Suppressor macrophage treated with lipopolysaccharide for 4 hours (primary cell): ENCODE data around the gene TRIM7.

Experiments
- DNase-seq: peaks from one replicate; pipeline ENCODE4 v3.0.0-alpha.2; 2020

TRIM7 gene

GRCh38 chr5:181204826-181205760, at the start of gene TRIM7:
Gene TRIM7, minus strand, starts transcription at chr5:181205196. Its CDS starts 86 bp downstream, at chr5:181205110.
- DNase-seq = peak; percentile 68

DNA sequence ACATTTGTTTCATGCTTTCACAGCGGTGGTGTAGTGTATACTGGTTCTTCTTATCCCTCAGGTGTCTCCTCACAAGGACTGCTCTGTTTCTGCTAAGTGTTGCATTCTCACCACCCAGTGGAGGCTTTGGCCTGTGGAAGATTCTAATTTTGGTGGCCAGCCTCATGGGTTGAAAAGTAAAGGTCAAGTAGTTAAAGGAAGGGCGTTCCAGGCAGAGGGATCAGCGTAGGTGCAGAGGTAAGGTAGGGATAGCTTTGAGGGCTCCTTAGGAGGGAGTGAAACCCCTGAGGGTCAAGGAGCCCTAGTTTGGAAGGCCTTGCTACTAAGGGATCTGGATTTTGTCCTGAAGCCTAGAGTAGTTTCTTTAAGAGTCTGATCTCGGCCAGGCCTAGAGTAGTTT, 43.3 kb upstream of the TRIM7 start:
- DNase-seq = no peak

- peak; percentile 98 for DNase-seq
These were observed 41.5 kb upstream of the TRIM7 start for GRCh38 chr5:181246276-181247049.

DNA sequence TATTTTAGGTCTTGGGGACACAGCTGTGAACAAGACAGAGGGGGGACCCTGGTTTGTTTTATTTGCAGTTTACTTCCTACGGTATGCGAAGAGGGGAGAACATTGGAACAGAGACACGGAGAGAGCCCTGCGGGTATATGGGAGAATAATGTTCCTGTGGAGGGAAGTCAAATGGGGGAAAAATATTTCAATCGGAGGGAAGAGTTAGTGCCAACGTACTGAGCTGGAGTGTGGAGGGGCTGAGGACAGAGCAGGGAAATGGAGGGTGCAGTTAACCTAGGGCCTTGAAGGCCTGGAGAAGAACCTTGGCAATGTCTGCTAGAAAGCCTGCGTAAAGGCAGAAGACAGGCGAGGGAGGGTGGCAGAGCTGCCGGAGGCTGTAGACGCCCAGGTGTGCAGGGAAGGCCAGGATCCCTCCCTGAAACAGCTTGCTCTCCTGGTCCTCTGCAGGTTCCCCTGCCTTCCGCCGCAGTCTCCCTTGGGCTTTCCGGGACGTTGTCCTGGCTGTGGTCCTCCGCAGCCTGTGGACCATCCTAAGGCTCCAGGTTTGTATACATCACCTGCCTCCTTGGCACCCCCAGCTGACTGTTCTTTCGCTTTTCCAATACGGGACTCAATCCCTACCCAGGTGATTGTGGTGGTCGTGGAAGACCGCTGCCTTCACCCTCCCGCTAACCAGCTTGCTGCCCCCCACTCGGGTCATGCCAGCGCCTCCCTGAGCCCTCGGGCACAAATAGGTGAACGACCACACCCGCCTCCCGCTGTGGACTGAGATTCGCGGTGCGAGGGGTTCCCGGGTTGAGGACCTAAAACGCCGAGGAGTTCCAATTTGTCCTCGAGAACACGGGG, 40.7 kb upstream of the TRIM7 start:
- no peak for DNase-seq

DNA sequence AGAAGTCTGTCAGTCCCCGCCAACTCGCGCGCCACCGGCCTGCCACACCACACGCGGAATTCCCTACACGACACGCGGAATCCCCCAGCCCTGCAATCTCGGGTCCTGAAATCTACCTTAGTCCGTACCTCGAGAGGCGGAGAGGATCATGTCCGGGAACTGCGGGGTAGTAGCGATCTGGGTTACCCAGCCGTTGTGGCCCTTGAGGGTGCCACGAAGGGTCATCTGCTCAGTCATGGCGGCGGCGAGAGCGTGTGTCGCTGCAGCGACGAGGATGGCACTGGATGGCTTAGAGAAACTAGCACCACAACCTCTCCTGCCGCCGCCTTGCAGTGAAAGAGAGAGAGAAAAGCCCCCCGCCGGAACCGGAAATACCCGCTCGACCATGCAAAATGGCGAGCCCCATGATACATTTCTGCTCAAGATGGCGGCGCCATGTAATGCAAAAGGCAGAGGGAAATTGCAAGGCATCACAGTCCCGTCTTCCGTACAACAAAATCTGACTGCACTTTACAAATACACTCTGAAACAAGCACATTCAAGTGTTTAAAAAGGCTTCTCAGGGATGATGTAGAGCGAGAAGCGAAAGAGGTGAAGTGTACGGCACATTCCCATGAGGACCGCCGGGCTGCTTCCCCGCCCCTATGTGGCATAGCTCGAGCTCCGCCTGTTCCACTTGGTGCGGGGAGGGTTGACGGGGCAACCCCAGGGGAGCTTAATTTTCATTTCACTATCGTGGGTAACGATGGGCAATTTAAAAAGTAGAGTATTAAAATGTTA, 38.8 kb upstream of the TRIM7 start, which contains the start of gene RACK1:
Gene RACK1, minus strand, starts transcription at position 343 of the 780 bp plus-strand sequence. Its CDS starts 106 bp downstream, at position 237.
- DNase-seq = peak; percentile 92

DNA sequence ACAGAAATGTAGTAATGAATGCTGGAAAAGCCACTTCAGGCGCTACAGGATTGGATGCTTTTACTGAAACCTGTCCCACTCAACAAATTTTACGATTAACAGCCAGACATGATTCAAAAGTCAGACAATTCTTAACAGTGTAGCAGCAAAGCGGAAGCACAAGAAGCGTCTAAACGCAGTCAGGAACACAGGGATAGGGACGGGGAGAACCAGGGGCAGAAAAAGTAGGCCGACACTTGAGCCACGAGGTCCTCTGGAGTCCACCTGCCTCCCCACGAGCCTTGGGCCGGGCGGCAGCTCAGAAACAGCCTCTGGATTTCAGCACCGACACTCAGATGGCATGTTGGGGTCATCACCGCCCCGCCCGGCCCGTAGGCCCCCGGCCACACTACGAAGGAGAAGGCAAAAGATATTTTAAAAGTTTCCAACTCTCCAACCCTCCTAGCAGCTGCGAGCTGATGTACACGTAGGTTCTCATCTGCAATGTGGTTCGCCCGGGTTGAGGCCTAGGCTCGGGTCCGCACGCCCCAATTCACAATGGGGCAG, 38.1 kb upstream of the TRIM7 start:
- DNase-seq = peak; percentile 36

GRCh38 chr5:181242031-181242451, 37.0 kb upstream of the TRIM7 start:
- DNase-seq = no peak

- DNase-seq = peak; percentile 93
These were observed 36.5 kb upstream of the TRIM7 start for GRCh38 chr5:181241393-181241975.

DNA sequence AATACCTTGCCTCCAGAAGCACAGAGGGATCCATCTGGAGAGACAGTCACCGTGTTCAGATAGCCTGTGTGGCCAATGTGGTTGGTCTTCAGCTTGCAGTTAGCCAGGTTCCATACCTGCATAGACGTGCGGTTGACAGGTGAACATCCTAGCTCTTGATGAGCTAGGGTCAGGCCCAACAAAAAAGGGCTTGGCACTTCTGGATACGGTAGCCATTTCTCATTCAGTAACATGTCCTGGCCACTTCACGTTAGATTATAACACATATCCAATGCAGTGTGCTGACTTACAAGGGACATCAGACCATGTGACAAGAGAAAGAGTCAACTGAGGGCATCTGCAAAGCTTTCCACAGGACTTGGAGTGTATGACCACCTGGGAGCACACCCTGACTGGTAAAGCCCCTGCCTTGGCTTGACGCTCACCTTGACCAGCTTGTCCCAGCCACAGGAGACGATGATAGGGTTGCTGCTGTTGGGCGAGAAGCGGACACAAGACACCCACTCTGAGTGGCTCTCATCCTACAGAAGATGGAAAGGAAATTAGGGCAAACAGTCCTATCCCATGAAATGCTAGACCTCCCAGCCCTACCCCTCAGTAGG, 34.2 kb upstream of the TRIM7 start:
- DNase-seq = no peak

DNA sequence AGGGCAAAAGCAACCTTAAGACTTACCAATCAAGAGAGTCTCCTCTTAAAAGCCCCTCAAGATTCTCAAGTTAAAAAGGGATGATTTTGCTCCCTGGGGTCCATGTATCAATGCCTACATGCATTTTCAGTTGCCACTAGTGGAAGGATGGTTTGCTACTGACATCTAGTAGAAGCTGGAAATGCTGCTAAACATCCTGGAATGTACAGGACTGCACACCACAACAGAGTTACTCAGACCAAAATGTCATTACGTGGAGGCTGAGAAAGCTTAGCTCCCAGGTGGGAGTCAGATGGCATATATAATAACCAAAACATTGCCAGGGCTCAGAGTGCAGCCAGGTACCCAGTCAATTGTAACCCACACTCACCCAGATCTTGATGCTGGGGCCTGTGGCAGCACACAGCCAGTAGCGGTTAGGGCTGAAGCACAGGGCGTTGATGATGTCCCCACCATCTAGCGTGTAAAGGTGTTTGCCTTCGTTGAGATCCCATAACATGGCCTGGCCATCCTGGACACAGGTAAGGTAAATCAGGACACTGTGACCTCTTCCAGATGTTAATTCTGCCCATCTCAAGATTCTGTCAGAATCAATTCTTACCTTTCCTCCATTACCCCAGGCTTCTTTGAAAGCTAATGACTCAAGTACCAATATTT, 32.9 kb upstream of the TRIM7 start:
- DNase-seq = no peak

- no peak for DNase-seq
These were observed 32.1 kb upstream of the TRIM7 start for GRCh38 chr5:181236954-181237641.

DNA sequence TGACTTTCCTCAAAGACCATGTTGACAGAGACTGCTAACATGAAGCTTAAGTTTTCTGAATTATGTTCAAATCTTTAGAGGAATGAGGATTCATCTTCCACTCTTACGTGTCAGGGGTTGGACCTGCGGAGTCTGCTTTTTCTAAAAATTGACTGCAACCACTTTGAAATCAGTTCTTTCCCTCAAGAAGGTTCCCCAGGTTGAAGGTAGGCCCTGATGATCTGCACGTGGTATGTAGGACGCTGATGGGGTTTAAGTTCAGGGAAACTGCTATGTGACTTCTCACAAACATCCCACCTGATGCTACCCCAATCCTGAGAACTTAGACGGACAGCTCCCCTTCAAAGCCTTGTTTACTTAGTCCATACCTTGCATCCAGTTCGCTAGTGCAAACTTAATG, 31.5 kb upstream of the TRIM7 start:
- DNase-seq = no peak

DNA sequence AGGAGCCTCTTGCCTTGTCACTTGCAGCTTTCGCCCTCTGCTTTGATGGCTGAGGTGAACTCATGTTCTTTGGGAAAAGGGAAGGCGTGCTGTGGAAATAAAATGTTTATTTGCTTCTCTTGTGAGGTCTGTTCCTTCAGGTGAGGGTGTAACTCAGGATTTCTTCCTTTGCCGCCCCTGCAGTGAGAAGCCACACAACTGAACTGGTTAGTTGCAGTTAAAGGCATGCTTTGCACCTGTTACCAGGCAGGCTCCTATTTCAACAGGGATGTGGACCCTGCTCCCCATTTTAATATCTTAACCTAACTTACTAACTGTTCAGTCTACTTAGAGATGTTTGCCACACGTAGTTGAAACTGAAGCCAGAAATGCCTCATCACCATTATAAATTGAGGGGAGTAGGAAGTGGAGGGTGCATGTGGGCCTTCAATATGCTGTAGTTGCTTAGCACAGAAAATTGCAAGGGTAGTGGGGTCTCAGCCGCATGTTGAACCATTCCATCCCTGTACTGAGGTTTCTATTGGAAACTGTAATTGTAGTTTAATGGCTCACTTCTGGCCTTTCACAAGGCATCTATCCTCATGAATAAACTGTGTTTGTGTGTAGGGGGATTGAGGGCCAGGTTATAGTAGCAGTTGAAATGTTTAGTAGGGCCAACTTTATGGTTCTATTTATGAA, 30.8 kb upstream of the TRIM7 start:
- no peak for DNase-seq

DNA sequence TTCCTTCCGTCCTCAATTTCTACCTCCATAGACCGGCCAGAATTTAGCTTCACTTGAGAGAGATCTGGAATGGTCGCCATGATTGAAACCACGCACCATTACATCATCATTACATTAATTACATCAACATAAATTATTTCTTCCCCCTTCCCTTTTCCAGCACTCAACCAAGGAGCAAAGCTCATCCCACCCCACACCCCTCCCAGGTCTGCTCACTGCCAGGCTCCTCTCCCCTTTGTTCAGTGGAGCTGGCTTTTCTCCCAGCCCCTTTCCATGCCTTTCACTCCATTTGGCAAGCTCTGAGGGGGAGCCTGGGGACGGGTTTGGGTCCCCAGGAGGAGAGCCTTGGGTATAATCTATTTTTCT, 30.3 kb upstream of the TRIM7 start:
- DNase-seq = no peak

GRCh38 chr5:181234455-181235306, 29.7 kb upstream of the TRIM7 start:
- DNase-seq = no peak

GRCh38 chr5:181233801-181234454, 28.9 kb upstream of the TRIM7 start:
- no peak for DNase-seq

GRCh38 chr5:181233088-181233800, 28.2 kb upstream of the TRIM7 start:
- no peak for DNase-seq
